HEK293 (cell line): ENCODE measurements around the gene ZYG11B.
"Not testable (repeated sequence)": the region's sequence is repeated elsewhere in the genome, so short reads cannot be mapped to it uniquely, and the experiment has no call there.

ENCODE experiments used
- CTCF ChIP-seq: fragments of 450-650 bp; formaldehyde crosslinking; IDR thresholded peaks from 2 replicates; pipeline ENCODE4 v1.5.1; 2016; ENCODE audit warnings: missing biosample characterization, missing genetic modification characterization
- ZBTB17 ChIP-seq: fragments of 450-650 bp; formaldehyde crosslinking; IDR thresholded peaks from 2 replicates; pipeline ENCODE4 v1.5.1; 2016; ENCODE audit warnings: missing biosample characterization, missing genetic modification characterization
- TF ChIP-seq, protein P1 (sequence below): fragments of 450-650 bp; formaldehyde crosslinking; conservative IDR thresholded peaks from 2 replicates; pipeline ENCODE4 v1.5.1; 2016; ENCODE audit warnings: low read depth, missing biosample characterization, missing genetic modification characterization

DNA sequence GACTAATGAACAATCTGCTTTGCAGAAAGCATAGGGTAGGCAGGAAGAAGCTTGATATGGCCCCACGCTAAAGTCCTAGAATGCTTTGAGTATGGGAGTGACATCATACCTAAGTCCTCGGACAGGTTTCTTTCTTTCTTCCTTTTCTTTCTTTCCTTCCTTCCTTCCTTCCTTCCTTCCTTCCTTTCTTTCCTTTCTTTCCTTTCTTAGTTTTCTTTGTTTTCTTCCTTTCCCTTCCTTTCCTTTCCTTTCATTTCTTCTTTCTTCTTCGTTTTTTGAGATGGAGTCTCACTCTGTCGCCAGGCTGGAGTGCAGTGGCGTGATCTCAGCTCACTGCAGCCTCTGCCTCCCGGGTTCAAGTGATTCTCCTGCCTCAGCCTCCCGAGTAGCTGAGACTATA, 67.5 kb downstream of the ZYG11B start:
- not testable (repeated sequence) for TF ChIP-seq CTCF, ZBTB17 (tag by site-specific recombination)
- TF ChIP-seq, protein P1, sequence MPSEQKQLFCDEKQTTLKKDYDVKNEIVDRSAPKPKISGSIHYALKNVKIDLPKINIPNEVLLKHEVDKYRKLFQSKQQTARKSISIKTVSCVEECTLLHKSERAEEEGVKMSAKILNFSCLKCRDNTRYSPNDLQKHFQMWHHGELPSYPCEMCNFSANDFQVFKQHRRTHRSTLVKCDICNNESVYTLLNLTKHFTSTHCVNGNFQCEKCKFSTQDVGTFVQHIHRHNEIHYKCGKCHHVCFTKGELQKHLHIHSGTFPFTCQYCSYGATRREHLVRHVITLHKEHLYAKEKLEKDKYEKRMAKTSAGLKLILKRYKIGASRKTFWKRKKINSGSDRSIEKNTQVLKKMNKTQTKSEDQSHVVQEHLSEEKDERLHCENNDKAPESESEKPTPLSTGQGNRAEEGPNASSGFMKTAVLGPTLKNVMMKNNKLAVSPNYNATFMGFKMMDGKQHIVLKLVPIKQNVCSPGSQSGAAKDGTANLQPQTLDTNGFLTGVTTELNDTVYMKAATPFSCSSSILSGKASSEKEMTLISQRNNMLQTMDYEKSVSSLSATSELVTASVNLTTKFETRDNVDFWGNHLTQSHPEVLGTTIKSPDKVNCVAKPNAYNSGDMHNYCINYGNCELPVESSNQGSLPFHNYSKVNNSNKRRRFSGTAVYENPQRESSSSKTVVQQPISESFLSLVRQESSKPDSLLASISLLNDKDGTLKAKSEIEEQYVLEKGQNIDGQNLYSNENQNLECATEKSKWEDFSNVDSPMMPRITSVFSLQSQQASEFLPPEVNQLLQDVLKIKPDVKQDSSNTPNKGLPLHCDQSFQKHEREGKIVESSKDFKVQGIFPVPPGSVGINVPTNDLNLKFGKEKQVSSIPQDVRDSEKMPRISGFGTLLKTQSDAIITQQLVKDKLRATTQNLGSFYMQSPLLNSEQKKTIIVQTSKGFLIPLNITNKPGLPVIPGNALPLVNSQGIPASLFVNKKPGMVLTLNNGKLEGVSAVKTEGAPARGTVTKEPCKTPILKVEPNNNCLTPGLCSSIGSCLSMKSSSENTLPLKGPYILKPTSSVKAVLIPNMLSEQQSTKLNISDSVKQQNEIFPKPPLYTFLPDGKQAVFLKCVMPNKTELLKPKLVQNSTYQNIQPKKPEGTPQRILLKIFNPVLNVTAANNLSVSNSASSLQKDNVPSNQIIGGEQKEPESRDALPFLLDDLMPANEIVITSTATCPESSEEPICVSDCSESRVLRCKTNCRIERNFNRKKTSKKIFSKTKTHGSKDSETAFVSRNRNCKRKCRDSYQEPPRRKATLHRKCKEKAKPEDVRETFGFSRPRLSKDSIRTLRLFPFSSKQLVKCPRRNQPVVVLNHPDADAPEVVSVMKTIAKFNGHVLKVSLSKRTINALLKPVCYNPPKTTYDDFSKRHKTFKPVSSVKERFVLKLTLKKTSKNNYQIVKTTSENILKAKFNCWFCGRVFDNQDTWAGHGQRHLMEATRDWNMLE, result not testable (repeated sequence)
